ENCODE data around the gene TADA2B.

GRCh38 chr4:7045553-7045952 is 2.4 kb downstream of the TADA2B start:
- no peak for TF ChIP-seq POLR2AphosphoS5 (IDR thresholded peaks at IDR 0.05; ENCODE audit: low read depth, low read length)
- TF ChIP-seq POLR2A (IDR thresholded peaks at IDR 0.05; ENCODE audit: low read depth, low read length), result no peak
- TF ChIP-seq PAX5 (IDR thresholded peaks at IDR 0.05; ENCODE audit: insufficient read depth, low read length, severe bottlenecking), result no peak
- no peak for TF ChIP-seq TAF1 (IDR thresholded peaks at IDR 0.05; ENCODE audit: low read depth, low read length)
